VCaP (cell line): Measurements from ENCODE around the gene RNF111.

Experiments used
- H3K27ac ChIP-seq: fragments of 450-650 bp; 2 replicates; pipeline ENCODE4 v1.5.1; 2017
- TF ChIP-seq, protein P1 (sequence below): fragments of 450-650 bp; conservative IDR thresholded peaks from 2 replicates; pipeline ENCODE4 v1.5.1; 2017; ENCODE audit warnings: mild to moderate bottlenecking, moderate library complexity

The RNF111 gene

DNA sequence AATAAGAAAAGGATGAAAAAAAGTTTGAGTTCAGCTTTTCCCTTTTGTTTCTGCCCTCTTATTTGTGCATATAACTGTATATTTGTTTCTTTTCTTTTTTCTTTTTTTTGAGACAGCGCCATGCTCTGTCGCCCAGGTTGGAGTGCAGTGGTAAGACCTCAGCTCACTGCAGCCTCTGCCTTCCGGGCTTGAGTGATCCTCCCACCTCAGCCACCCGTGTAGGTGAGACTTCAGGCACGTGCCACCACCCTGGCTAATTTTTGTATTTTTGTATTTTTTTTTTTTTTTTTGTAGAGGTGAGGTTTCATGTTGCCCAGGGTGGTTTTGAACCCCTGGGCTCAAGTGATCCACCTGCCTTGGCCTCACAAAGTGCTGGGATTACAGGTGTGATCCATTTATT is 31.4 kb downstream of the RNF111 start:
- H3K27ac ChIP-seq, result no peak overlapping the region
- TF ChIP-seq, protein P1, sequence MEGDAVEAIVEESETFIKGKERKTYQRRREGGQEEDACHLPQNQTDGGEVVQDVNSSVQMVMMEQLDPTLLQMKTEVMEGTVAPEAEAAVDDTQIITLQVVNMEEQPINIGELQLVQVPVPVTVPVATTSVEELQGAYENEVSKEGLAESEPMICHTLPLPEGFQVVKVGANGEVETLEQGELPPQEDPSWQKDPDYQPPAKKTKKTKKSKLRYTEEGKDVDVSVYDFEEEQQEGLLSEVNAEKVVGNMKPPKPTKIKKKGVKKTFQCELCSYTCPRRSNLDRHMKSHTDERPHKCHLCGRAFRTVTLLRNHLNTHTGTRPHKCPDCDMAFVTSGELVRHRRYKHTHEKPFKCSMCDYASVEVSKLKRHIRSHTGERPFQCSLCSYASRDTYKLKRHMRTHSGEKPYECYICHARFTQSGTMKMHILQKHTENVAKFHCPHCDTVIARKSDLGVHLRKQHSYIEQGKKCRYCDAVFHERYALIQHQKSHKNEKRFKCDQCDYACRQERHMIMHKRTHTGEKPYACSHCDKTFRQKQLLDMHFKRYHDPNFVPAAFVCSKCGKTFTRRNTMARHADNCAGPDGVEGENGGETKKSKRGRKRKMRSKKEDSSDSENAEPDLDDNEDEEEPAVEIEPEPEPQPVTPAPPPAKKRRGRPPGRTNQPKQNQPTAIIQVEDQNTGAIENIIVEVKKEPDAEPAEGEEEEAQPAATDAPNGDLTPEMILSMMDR, result no peak

- TF ChIP-seq, protein P1, result no peak
- H3K27ac ChIP-seq, result no peak overlapping the region
Observed at GRCh38 chr15:59020322-59020721, 32.9 kb downstream of the RNF111 start.

DNA sequence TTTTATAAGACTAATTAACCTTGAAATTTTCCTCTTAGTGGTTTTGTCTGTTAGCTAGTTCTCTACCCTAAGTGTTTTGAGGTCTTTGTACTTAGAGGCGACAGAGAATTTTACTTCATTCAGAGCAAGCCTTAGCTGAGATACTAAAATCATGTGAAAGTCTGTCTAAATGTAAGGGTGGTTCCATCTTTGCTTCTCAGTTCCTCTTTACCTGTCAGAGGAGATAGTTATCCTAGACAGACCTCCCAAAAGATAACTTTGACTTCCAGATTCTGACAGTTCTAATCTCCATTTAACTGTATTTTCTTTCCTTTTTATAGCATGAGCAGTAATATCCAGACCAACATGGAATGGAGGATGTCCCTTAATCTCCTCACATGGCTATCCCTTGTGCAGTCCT is 34.7 kb downstream of the RNF111 start:
- H3K27ac ChIP-seq, result no peak overlapping the region
- TF ChIP-seq, protein P1, result no peak

DNA sequence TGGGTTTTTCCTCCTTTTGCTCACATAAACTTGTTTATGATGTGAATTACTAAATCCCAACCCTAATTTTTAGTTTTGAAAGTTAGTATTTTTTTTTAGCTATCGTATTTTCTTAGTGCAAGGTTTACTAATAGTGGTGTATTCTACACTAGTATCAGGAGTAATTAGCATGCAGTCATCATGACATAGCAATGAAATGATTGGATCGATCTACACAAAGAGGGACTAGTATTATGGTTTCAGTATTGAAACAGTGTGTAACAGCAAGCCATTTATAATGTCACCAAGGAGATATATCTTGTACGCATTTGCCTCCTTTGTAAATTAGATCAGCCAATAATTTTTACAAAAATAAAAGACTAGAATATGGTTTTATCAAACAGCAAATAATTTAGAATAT is 38.7 kb downstream of the RNF111 start:
- no peak overlapping the region for H3K27ac ChIP-seq
- TF ChIP-seq, protein P1, result no peak

- TF ChIP-seq, protein P1, result no peak
- no peak overlapping the region for H3K27ac ChIP-seq
Observed at GRCh38 chr15:59028387-59028955, 41.0 kb downstream of the RNF111 start.

- TF ChIP-seq, protein P1, result no peak
- H3K27ac ChIP-seq, result no peak overlapping the region
Observed at GRCh38 chr15:59029554-59029953, 42.1 kb downstream of the RNF111 start.

DNA sequence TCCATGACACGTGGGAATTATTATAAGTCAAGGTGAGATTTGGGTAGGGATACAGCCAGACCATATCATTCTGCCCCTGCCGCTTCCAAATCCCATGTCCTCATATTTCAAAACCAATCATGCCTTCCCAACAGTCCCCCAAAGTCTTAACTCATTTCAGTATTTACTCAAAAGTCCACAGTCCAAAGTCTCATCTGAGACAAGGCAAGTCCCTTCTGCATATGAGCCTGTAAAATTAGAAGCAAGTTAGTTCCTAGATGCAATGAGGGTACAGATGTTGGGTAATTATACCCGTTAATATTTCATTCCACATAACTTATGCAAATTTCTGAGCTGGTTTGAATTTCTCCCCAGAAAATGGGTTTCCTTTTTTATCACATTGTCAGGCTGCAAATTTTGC is 47.7 kb downstream of the RNF111 start:
- TF ChIP-seq, protein P1, result no peak
- no peak overlapping the region for H3K27ac ChIP-seq
